ENCODE data around the gene PSMB5.
"Not testable (repeated sequence)": the region's sequence is repeated elsewhere in the genome, so short reads cannot be mapped to it uniquely, and the experiment has no call there.

Gene PSMB5

DNA sequence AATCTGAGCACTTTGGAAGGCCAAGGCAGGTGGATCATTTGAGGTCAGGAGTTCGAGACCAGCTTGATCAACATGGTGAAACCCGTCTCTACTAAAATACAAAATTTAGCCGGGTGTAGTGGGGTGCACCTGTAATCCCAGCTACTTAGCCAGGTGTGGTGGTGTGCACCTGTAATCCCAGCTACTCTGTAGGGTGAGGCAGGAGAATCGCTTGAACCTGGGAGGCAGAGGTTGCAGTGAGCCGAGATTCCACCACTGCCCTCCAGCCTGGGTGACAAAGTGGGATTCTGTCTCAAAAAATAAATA is 21.0 kb downstream of the PSMB5 start:
- DNase-seq, ATAC-seq: not testable (repeated sequence)

- DNase-seq, result no peak
- no peak for ATAC-seq
Measured at GRCh38 chr14:23013054-23013748, 21.5 kb downstream of the PSMB5 start.

DNA sequence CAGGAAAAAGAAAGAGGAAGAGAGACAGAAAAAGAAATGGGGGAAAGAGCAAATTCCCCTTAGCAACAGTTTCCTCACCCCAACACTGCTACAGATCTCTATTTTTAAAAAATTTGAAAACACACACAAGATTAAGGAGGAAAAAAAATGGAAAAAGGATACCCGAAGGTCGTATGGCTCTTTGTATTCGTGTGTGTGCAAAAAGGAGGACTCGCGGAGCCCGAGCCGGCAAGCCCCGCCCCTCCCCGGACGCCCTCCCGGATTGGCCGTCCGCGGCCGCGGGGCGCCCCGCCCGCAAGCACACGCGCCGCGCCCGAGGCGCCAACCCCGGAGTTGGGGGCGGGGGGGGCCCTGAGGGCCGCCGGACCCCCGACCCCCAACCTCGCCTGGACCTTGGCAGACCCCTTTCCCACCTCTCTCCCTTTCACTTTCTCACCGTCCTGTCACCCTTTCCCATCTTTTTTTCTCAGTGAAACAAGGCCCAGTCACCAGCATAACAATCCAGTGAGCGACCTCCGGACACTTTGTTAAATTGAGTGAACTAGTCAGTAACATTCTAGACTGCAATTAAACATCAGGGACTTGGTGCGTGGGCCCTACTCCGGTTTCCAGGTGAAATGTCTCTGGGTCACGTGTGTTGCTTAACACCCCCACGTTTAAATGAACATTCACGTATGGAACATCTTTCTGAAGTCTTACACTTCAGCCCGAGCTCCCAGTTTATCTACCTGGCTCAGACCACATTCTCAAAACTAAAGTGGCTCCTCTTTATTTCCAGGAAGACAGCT is 24.6 kb downstream of the PSMB5 start, which contains the start of gene C14orf93:
TSS of gene C14orf93 (minus strand) at position 205 of the 788 bp plus-strand sequence. CDS start 11,120 bp downstream, outside the sequence.
- DNase-seq (peak; percentile 90), ATAC-seq (peak; percentile 30)

- ATAC-seq (no peak), DNase-seq (no peak)
Measured at GRCh38 chr14:23009483-23009938, 25.2 kb downstream of the PSMB5 start.

GRCh38 chr14:23008831-23009230 is 25.9 kb downstream of the PSMB5 start:
- ATAC-seq (no peak), DNase-seq (no peak)

GRCh38 chr14:23006544-23007419 is 27.9 kb downstream of the PSMB5 start:
- ATAC-seq, result peak; percentile 99

DNA sequence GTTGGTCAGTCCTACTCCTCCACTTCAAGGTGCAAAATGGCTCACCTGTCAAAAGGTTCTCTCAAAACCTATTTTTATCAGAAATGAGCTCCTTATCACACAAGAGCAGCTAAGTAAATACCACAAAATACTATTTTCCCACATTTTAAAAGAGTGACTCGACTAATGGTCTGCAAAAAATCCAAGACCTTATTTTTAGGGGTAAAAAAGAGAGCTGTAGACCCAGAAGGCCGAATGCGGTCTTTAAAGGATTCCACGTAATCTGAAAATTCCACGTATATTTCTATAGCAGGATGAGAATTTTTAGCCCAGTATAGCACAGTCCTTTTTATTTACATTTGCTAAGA is 28.5 kb downstream of the PSMB5 start:
- ATAC-seq (no peak), DNase-seq (no peak)

More at GRCh38 chr14:23006544-23007419, 27.9 kb downstream of the PSMB5 start:
- DNase-seq, result peak; percentile 95

DNA sequence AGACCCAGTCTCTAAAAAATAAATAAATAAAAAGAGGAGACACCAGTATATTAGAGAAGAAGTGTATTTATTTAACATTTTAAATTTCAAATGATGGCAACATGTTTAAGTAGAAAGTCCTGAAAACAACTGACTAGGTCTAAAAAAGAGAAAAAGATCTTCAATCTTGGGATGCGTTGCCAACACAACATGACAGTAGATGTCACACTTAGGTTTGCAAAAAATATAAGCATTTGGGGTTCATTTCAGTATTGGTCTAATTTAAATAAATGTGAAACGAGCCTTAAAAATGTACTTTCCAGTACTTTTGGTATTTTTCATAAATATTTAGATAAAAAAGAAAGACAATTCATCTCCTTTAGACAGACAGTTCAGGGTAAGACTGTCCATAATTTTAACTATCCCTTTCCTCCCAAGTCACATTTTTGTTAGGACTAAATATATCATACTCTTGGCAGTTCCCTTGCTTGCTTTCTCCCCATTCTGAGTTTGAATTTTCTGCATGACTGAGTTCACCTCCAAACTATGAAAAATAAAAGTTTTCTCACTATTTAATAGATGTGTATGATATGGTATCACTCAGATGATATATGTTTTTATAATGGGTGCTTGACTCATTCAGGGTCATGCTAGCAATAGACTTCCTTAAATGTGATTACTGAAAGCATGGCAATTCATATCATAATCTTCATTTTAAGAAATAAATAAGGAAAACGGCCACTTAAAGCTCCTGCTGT is 29.1 kb downstream of the PSMB5 start:
- DNase-seq, result no peak
- ATAC-seq, result no peak

GRCh38 chr14:23004274-23004673 is 30.4 kb downstream of the PSMB5 start:
- not testable (repeated sequence) for DNase-seq, ATAC-seq

- ATAC-seq, result no peak
Measured at GRCh38 chr14:23002592-23002991, 32.1 kb downstream of the PSMB5 start.

GRCh38 chr14:23000860-23001259 is 33.8 kb downstream of the PSMB5 start:
- DNase-seq (no peak), ATAC-seq (no peak)

More at GRCh38 chr14:23002592-23002991, 32.1 kb downstream of the PSMB5 start:
- no peak for DNase-seq

DNA sequence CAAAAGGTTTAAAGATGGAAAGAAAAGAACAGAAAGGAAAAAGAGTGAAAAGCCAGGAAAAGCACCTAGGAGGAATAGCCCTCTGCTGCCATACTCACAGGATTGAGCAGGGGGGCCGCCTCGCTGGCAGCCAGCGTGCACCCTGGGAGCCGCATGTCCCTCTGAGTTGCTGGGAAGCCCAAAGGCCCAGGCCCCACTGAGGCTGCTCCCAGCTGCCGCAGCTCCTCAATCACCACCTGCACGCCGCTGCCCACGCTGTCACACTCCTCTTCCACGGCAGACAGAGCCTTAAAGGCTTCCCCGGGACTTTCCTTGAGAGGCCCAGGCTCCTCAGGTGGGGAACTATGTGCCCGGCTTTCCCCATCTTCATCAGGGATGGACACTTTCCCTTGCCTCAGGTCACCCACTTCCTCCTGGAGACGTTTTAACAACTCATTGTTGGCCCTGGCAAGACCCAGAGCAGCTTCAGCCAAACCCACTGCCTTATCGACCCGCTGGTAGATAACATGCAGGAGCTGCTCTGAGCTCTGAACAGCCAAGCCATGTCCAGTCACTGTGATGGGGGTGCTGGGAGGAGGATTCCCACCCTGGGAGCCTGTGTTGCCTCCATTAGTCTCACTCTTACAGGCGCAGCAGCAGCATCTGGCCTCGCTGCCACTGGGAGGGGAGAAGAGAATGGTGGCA is 36.2 kb downstream of the PSMB5 start:
- ATAC-seq, result no peak

DNA sequence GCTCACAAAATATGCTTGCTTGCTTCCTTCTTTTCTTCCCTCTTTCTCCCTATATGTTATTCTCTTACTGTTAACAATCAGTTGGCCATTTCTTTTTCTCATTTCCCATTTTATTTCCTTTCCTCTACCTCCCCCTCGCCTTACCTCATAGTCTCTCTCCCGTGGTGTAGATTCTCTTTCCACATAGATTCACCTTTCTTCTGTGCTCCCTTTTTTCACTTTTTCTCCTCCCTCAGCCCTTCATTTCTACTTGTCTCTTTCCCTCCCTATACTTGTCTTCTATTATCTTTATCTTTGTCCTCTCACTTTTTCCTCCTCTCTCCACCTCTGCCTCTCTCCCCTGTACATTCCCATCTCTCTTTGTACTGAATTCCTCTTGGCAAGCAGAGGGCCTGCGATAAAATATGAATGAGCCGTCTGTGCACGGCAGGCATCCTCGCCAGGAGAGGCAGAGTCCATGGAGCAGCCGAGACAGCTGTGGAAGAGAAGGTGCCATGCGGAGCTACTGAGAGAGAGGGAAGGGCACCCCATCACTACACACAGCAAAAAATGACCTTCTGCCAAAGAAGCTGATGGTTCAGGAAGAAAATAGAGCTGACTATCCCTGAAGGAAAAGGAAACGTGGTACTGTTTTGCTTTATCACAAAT is 36.9 kb downstream of the PSMB5 start:
- DNase-seq, result no peak
- no peak for ATAC-seq

More for the DNA sequence above, 36.2 kb downstream of the PSMB5 start:
- DNase-seq, result no peak

DNA sequence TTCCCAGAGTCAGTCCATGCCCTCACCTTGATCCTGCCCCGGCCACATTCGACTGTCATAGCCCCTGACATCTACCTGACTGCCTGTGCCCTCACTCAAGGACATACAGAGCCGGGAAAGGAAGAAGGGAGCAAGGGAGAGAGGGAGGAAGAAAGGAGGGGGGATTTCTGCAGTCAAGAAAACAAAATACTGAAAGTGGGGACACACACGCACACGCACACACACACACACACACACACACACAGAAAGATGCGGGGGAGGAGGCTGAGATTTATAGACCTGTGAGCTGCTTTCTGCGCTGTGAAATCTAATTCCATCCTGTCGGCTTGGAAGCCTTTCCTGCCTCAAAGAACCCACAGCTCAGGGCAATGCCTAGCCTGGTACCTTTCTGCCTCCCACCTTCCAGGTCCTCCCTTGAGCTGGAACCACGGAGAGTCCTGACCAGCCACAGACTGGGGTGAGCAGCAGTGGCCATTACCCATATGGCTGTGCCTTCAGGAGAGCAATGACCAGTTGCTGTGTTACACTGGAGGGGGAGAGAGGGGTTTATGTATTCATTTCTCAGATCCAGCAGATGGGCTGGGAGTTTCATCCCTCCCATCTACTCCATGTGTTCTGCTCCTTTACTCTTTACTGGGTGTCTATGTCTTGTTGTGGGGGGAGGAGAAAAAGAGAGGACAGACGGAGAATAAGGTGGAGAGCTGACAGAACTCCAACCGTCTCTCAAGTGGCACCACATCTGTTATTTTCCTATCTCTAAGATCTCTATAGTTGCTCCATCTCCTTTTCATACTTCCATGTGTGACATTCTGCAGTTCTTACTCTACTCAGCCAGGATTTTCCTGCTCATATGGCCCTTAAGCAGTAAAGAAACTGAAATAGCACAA is 37.7 kb downstream of the PSMB5 start:
- DNase-seq, result no peak
- ATAC-seq, result no peak

DNA sequence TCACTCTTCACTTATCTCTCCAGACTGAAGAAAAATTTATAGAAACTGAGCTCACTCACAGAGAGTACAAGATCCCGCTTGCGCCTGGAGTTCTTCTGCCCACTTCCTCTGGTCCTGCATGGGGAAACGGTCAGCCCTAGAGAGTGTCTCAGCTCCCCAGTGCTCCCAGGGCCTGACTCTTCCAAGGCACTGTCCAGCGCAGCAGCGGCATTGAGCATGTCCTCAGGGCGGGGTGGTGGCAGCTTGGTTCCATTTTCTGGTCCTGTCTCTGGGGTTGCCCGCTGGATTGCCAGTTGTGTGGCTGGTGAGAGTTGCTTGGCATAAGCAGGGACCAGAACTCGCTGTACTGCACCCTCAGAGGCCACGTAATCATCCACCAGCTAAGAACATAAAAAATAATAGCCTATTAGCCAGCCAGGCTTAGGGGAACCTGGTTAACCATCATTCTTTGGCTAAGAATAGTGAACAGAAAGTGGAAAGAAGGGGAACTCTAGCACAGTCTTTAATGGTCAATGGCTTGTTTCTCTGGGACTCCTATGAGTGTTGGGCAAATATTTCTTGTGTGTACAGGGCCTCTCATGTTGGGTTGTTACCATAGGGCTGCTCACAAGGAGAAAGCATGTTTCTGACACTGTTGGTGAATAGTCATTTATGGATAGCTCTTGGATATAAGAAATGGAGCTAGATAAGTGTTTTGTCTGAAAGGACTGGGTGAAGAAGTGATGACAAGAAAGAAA is 38.6 kb downstream of the PSMB5 start:
- no peak for ATAC-seq

DNA sequence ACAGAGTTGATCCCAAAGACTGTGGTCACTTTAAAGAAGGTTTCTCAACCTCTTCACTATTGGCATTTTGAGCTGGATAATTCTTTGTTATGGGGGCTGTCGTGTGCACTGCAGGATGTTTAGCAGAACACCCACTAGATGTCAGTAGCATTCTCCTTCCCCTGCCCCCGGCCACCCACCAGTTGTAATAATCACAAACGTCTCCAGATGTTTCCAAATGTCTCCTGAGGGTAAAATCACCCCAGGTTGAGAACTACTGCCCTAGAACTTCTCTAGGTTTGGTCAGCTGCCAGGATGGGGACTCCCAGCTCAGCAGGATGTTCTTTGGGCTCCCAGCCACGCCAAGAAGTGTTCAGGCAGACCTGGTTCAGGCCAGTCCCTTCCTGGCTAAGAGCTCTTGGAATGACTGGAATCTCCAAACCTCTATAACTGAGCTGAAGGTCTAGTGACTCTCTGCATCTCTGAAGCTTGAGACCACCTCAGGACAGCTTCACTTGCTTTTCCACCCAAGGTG is 39.9 kb downstream of the PSMB5 start:
- ATAC-seq (peak; percentile 80), DNase-seq (peak; percentile 25)

More for the DNA sequence above, 38.6 kb downstream of the PSMB5 start:
- DNase-seq, result no peak

DNA sequence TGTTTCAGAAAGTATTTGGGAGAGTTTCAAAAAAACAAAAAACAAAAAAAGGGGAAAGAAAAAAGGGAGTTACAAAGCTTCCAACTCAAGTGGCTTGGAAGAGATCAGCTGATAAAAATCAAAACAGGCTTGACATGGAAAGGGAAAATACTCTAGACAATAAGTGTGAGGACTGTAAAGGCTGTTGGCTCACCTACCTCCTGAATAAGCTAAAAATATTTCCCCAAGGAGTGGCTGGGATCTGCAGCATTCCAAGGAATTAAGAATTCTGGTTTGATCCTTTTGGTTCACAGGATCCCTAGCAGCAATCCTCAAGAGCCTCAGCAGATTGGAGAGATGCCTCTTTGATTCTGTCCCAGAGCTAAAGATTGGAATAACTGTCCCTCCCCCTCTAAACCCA is 41.2 kb downstream of the PSMB5 start:
- no peak for ATAC-seq
- DNase-seq, result no peak

DNA sequence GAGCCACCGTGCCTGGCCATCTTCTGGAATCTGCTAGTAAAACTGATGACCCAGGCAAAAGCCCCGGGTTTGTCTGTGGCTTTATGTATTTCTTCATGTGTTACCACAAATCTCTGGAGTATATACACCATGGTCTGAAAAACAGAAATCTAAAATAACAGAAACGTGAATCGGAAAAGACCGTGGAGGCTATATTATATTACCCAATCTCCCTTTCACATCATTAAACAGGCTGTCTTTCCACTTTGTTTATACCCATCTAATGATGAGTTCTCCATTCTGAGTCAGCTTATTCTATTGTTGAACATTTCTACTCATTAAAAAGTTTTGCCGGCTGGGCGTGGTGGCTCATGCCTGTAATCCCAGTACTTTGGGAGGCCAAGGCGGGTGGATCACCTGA is 42.8 kb downstream of the PSMB5 start:
- no peak for ATAC-seq
- DNase-seq, result no peak

DNA sequence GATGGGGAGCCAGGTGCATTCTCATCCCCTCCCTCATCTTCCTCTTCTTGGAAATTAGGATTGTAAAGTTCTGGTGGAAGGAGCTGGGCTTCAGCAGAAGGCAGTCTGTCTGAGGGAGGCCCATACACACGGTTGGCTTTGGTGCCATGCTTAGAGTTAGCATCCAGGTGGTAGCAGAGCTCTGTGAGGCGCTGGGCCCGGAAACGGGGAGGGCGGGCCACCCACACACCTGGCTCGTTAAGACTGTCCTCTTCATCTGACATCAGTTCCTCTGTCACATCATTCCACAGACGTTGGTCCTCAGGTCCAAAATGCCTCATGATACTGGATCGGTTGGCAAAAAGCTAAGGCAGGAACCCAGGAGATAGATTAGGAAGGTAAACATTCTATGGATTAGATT is 47.4 kb downstream of the PSMB5 start:
- DNase-seq (no peak), ATAC-seq (no peak)
